ENCODE results near the gene NDUFB5.

DNA sequence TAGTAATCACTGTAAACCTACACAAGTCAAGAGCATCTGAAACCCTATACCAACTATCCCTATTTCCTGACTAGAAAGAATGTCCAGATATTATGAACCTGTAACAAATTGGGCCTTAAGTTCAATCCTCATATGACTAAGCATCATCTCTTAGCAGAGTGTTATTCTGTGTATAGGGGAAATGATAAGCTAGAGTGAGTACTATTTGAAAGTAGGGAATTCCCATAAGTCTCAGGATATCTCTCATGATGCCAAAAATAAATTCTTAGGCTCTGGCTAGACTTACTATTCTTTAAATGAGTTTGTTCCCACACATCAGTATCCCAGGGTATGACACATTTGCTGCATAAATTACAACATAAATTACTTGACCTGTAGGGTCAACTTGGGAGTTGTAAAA lies 15.5 kb upstream of the NDUFB5 start:
- TF ChIP-seq, protein P1, sequence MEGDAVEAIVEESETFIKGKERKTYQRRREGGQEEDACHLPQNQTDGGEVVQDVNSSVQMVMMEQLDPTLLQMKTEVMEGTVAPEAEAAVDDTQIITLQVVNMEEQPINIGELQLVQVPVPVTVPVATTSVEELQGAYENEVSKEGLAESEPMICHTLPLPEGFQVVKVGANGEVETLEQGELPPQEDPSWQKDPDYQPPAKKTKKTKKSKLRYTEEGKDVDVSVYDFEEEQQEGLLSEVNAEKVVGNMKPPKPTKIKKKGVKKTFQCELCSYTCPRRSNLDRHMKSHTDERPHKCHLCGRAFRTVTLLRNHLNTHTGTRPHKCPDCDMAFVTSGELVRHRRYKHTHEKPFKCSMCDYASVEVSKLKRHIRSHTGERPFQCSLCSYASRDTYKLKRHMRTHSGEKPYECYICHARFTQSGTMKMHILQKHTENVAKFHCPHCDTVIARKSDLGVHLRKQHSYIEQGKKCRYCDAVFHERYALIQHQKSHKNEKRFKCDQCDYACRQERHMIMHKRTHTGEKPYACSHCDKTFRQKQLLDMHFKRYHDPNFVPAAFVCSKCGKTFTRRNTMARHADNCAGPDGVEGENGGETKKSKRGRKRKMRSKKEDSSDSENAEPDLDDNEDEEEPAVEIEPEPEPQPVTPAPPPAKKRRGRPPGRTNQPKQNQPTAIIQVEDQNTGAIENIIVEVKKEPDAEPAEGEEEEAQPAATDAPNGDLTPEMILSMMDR (IDR thresholded peaks at IDR 0.05) = no peak
- no peak for TF ChIP-seq POLR2A (IDR thresholded peaks at IDR 0.05)
